Caki2 (cell line): ENCODE results near the gene MEF2B. TPM values are rescaled to one million over a fixed set of nuclear protein-coding genes. Genes with fewer than 3 reads are reported as not detected.
A peak's percentile ranks its signal among the peaks of the same experiment; 100 is the strongest.
"Not testable (repeated sequence)": the region's sequence is repeated elsewhere in the genome, so short reads cannot be mapped to it uniquely, and the experiment has no call there.

Experiments
- DNase-seq: peaks from one replicate; pipeline ENCODE4 v3.0.0-alpha.2; 2015; ENCODE audit warnings: low read depth
- in situ Hi-C: cut with HindIII; loops from 2 replicates; pipeline ENCODE4 v1.10.0; 2016; ENCODE audit warnings: low sequenced_read_pairs, low pct_unique_long_range_greater_than_20kb, mixed read lengths
- total RNA-seq: library from RNA; depleted of rRNA; stranded (reverse); fragments of >200 nt; shearing (Covaris generic); gene quantifications from 2 replicates; pipeline ENCODE4 v1.2.3, GENCODE V29; 2014; ENCODE audit warnings: low replicate concordance

Gene MEF2B
- total RNA-seq, 1 experiment from 2014 or later: 2.6 TPM

- in situ Hi-C loops: no loop called here
- peak; percentile 95 for DNase-seq
Observed at GRCh38 chr19:19138109-19138981, 31.7 kb downstream of the MEF2B start, which contains the start of gene TMEM161A. TSS of gene TMEM161A (minus strand) at chr19:19138478. CDS start at chr19:19138428, 50 bp downstream.

DNA sequence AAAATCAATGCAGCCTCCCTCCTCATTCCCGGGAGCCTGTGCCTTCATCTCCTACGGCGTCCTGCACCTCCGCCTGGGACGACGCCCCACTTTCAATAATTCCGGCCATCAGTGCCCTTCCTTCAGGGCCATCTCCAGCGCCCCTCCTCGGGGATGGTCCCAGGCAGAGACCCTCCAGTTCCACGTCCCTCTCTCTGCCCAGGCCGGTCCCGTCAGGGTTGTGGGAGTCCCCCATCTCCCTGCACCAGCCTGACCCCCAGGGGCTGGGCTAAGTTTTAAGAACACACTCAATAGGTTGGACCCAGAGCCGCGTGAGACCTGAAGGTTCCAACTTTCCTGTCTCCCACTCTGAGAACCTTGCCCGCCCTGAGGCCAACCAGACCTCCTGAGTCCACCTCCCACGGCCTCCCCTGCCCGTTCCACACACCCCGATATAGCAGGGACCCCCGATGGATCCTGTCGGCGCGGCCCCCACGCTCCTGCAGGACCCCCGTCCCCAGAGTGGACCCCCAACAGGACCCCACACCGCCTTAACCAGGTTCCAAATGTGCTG lies 32.4 kb downstream of the MEF2B start:
- in situ Hi-C loops: no loop called here
- DNase-seq: no peak

- in situ Hi-C loops, DNase-seq: not testable (repeated sequence)
Observed at GRCh38 chr19:19135713-19136112, 34.4 kb downstream of the MEF2B start.

DNA sequence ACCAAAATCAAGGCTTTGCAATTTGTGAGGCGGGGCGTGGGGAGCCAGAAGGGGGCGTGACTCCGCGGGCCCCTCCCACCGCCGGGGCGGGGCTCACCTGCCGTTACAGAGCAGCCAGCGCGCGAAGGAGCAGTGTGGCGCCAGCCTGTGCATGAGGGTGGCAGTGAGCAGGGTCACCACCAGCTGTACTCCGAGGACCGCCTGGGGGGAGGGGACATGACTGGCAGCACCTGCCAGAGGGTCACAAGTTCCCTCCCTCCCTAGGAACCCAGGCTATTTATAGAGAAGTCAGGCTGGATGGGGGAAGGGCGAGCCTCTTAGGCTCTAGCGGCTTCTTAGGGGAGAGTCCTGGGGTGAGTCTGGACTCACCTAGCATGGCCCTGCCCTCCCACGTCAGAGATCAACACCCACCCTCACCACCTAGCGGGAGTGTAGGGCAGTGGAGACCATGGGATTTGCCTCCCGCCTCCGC lies 35.3 kb downstream of the MEF2B start:
- DNase-seq: no peak

DNA sequence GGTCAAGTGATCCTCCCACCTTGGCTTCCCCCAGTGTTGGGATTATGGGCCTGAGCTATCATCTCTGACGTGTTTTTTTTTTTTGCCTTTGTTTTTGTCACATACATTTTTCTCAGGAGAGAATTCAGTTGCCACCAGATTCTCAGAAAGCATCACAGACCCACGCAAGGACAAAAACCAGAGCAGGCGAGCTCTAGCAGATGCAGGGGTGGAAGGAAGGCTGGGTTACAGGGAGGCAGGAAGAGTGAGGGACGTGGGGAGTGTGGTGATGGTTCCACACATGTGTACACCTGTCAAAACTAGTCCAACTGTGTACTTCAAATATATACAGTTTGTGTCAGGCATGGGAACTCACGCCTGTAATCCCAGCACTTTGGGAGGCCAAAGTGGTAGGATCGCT lies 36.1 kb downstream of the MEF2B start:
- DNase-seq: no peak
- in situ Hi-C loops: no loop called here

More for the DNA sequence above, 35.3 kb downstream of the MEF2B start:
- in situ Hi-C loops: no loop called here

DNA sequence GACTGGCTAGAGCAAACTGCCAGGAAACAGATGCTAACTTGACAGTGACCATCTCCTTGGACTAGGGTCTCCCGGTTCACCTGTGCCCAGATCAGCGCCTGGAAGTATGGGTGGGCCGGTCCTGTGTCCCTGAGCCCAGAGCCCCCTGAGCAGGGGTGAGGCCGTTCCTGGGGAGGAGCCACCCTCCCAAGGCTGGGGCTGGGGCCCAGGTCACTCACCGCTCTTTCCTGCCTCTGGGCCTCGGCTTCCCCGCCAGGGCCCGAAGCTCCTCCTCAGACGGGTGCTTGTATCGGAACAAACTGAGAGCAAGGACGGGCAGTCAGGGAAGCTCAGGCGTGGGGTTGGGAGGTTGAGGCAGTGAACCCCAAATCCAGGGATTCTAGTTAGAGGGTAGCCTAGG lies 37.2 kb downstream of the MEF2B start:
- DNase-seq: no peak
- in situ Hi-C loops: no loop called here

DNA sequence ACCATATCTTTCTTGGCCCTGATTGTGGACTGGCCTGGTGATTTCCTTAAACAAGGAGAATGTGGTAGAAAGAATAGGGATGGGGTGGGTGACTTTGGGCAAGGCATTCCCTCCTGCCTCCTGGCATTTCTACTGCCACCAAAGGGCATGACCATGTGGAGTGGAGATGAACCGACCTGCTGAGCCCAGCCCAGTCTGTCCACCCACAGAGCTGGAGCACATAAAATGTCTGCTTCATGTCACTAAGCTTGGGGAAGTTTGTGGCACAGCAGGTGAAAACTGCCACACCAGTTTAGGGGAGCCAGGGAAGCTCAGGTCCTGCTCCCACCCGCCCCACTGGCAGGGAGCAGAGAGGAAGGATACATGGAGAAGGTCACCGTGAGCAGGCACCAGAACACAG lies 38.1 kb downstream of the MEF2B start:
- DNase-seq: no peak

GRCh38 chr19:19126102-19126501 lies 44.0 kb downstream of the MEF2B start:
- DNase-seq: no peak
- in situ Hi-C loops: no loop called here

More for the DNA sequence above, 38.1 kb downstream of the MEF2B start:
- in situ Hi-C loops: no loop called here

GRCh38 chr19:19123386-19123785 lies 46.7 kb downstream of the MEF2B start:
- in situ Hi-C loops: no loop called here
- DNase-seq: no peak

GRCh38 chr19:19122902-19123301 lies 47.2 kb downstream of the MEF2B start:
- in situ Hi-C loops: no loop called here
- no peak for DNase-seq

GRCh38 chr19:19121371-19121770 lies 48.7 kb downstream of the MEF2B start:
- in situ Hi-C loops: no loop called here

GRCh38 chr19:19120308-19121231 lies 49.5 kb downstream of the MEF2B start:
- DNase-seq: peak; percentile 28
- in situ Hi-C loops: no loop called here

More at GRCh38 chr19:19121371-19121770, 48.7 kb downstream of the MEF2B start:
- no peak for DNase-seq

- DNase-seq: no peak
- in situ Hi-C loops: no loop called here
Observed at GRCh38 chr19:19119325-19120237, 50.5 kb downstream of the MEF2B start.

DNA sequence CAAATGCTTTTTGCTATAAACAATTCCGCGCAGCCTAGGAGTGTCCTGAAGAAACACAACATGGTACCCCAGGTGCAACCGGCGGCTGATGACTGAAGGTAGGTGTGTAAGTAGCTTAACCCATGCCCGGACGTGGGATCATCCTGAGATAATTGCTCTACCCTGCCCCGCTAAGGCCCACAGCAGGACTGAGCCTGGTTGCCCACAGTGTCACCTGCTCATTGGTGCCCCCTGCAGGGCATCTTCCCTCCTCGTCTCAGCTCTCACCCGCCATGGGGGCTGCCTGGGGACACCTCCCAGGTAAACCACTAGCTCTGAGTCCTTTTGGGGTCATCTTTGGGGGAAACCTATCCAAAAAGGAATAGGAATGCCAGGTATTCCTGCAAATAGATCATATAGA lies 54.1 kb downstream of the MEF2B start:
- in situ Hi-C loops: no loop called here
- no peak for DNase-seq

DNA sequence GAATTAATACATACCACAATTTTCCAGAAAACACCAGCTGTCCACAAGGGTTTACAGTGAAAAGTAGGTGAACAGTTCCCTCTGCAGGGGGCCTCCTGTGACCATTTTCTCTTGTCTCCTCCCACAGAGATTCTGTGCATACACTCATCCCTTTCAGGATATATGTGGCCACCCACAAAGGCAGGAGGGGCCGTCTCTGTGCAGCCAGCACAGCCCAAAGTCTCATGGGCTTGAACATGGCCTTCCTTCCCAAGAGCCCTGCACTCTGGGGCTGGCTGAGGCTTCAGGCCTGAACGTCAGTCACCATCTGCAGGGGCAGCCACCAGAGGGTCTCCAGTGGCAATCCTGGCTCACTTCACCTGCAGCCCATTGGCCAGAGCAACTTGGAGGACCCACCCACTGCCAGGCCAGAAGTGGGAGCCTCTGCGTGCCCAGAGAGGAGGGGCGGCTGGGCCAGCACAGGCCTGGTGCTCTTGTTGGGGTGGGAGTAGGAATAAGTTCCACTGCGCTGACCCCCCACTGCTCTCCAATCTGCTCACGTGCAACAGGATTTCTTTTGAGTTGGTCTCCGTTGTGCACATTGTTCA lies 56.9 kb downstream of the MEF2B start:
- in situ Hi-C loops: no loop called here
- no peak for DNase-seq

DNA sequence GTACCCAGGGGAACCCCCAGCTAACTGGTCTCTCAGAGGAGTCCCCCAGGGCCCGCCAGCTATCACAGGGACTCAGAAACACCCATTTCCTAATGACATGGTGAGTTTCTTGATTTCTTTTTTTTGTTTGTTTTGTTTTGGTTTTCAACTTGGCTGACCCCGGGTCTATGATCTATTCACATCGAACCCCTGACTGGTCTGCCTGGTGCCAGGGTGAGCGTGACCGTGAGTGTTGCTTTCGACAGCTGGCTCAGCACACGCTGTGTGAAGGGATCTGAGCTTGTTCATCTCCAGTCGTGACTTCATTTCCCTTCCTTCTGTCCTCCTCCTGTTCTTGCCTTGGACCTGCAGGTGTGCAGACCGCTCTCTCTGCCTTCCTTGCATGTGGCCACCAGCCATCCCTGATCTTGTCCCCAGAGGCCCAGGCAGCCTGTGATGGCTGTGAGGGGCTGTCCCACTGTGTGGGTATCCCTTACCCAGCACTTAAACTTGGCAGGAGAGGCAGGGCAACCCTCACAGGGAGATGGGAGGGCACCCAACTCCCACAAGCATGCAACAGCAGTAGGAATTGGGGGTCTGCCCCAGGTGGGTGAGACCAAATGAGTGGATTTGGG lies 58.0 kb downstream of the MEF2B start:
- DNase-seq: no peak
- in situ Hi-C loops: no loop called here
